Nephron progenitor cell (in vitro differentiated cells): ENCODE measurements around the gene IQCE.

ENCODE experiments used
- DNase-seq: peaks from one replicate; pipeline ENCODE4 v3.0.0; 2021
- H3K27ac Mint-ChIP-seq: 2 replicates; pipeline ENCODE4 v1.8.0; 2021; ENCODE audit warnings: mild to moderate bottlenecking, moderate library complexity, mixed read lengths
- H3K27me3 Mint-ChIP-seq: 2 replicates; pipeline ENCODE4 v1.8.0; 2021; ENCODE audit warnings: mild to moderate bottlenecking, low read depth, mixed read lengths; ENCODE audit not compliant: poor library complexity
- H3K36me3 Mint-ChIP-seq: 2 replicates; pipeline ENCODE4 v1.8.0; 2021; ENCODE audit warnings: low read depth, mixed read lengths
- H3K4me1 Mint-ChIP-seq: 2 replicates; pipeline ENCODE4 v1.8.0; 2021; ENCODE audit warnings: mixed read lengths
- H3K4me3 Mint-ChIP-seq: 2 replicates; pipeline ENCODE4 v1.8.0; 2021; ENCODE audit warnings: mild to moderate bottlenecking, moderate library complexity, mixed read lengths
- H3K9me3 Mint-ChIP-seq: 2 replicates; pipeline ENCODE4 v1.8.0; 2021; ENCODE audit warnings: mild to moderate bottlenecking, moderate library complexity, mixed read lengths
- CTCF ChIP-seq: fragments of 200-600 bp; sonication (generic); IDR thresholded peaks from 2 replicates; pipeline ENCODE4 v1.5.0; 2021; ENCODE audit warnings: antibody characterized with exemption

IQCE gene

GRCh38 chr7:2645274-2645868 lies 86.6 kb downstream of the IQCE start:
- H3K27ac Mint-ChIP-seq = peak overlapping the region; percentile 71
- no peaks in the 10 kb centered on the region for H3K36me3 Mint-ChIP-seq
- H3K4me3 Mint-ChIP-seq = peak overlapping the region; percentile 19
- H3K9me3 Mint-ChIP-seq = no peaks in the 10 kb centered on the region
- H3K4me1 Mint-ChIP-seq = peaks cover 37% of the 10 kb centered on the region
- no peak for DNase-seq
- H3K27me3 Mint-ChIP-seq = no peaks in the 10 kb centered on the region
- no peak for TF ChIP-seq CTCF

- H3K27me3 Mint-ChIP-seq = no peaks in the 10 kb centered on the region
- TF ChIP-seq CTCF = no peak
- no peak overlapping the region for H3K27ac Mint-ChIP-seq
- H3K4me1 Mint-ChIP-seq = peaks cover 29% of the 10 kb centered on the region
- no peaks in the 10 kb centered on the region for H3K9me3 Mint-ChIP-seq
- no peak for DNase-seq
- H3K36me3 Mint-ChIP-seq = no peaks in the 10 kb centered on the region
- H3K4me3 Mint-ChIP-seq = no peak overlapping the region
Observed at GRCh38 chr7:2646336-2646679, 87.5 kb downstream of the IQCE start.

GRCh38 chr7:2646680-2647571 lies 88.1 kb downstream of the IQCE start:
- H3K36me3 Mint-ChIP-seq = no peaks in the 10 kb centered on the region
- no peaks in the 10 kb centered on the region for H3K9me3 Mint-ChIP-seq
- no peak overlapping the region for H3K27ac Mint-ChIP-seq
- H3K27me3 Mint-ChIP-seq = no peaks in the 10 kb centered on the region
- TF ChIP-seq CTCF = no peak
- peaks cover 25% of the 10 kb centered on the region for H3K4me1 Mint-ChIP-seq
- no peak for DNase-seq
- H3K4me3 Mint-ChIP-seq = no peak overlapping the region

DNA sequence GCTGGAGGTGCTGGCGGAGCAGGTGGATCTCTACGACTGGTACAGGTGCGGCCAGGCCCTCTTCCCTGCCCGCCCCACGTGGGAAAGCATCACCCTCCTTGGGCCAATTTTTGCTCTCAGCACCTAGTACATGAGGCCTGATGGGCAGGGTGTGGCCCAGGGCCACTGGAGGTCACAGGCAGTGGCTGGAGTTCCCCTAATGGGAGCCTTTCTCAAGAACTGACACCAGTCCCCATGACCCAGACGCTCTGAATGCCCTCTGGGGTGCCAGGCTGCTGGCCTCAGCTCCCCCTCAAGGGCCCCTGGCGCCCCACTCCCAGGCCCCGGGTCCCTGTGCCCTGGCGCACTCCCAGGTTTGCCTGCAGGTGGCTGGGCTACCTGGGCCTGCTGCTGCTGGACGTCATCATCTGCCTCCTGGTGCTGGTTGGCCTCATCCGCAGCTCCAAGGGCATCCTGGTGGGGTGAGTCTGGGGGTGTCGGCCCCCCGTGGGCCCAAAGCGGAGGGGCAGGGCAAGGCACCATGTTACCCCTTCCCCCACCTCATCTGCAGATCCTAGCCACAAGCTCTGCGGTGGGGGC lies 88.9 kb downstream of the IQCE start:
- no peaks in the 10 kb centered on the region for H3K9me3 Mint-ChIP-seq
- H3K4me3 Mint-ChIP-seq = no peak overlapping the region
- no peak for TF ChIP-seq CTCF
- peaks cover 4% of the 10 kb centered on the region for H3K36me3 Mint-ChIP-seq
- H3K4me1 Mint-ChIP-seq = peaks cover 25% of the 10 kb centered on the region
- H3K27ac Mint-ChIP-seq = no peak overlapping the region
- DNase-seq = no peak
- no peaks in the 10 kb centered on the region for H3K27me3 Mint-ChIP-seq

GRCh38 chr7:2649139-2649838 lies 90.5 kb downstream of the IQCE start:
- H3K4me3 Mint-ChIP-seq = no peak overlapping the region
- H3K9me3 Mint-ChIP-seq = no peaks in the 10 kb centered on the region
- no peak for DNase-seq
- no peak for TF ChIP-seq CTCF
- H3K27ac Mint-ChIP-seq = no peak overlapping the region
- H3K27me3 Mint-ChIP-seq = no peaks in the 10 kb centered on the region
- peaks cover 6% of the 10 kb centered on the region for H3K36me3 Mint-ChIP-seq
- peaks cover 15% of the 10 kb centered on the region for H3K4me1 Mint-ChIP-seq
